ENCODE results near the gene SDF2.
"Not testable (repeated sequence)": the region's sequence is repeated elsewhere in the genome, so short reads cannot be mapped to it uniquely, and the experiment has no call there.

Gene SDF2

DNA sequence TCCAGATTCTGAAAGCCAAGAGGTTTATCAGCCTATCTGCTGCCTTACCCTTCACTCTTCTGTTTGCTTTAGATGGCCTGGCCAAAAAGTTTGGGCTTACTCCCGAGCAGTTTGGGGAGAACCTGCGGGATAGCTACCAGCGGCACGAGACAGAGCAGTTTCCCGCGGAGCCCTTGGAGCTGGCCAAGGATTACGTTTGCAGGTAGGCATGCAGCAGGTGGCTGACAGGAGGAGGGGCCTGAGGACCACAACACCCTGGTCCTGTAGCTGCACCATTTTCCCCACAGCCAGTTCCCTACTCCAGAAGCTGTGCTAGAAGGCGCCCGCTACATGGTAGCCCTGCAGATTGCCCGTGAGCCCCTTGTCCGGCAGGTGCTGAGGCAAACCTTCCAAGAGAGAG, 20.9 kb upstream of the SDF2 start:
- no peak for DNase-seq

DNA sequence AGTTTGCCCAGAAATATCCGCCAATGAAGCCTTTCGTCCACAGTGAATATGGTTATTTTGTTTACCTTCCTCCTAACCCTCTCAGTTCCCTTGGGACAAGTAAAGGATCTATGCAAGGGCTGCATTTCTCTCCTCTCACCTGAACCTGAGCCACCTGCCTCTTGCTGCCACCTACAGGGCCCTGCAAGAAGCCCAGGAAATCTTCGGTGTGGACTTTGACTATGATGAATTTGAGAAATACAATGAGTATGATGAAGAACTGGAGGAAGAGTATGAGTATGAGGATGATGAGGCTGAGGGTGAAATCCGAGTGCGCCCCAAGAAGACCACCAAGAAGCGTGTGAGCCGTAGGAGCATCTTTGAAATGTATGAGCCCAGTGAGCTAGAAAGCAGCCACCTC, 14.3 kb upstream of the SDF2 start:
- DNase-seq: peak; percentile 26

DNA sequence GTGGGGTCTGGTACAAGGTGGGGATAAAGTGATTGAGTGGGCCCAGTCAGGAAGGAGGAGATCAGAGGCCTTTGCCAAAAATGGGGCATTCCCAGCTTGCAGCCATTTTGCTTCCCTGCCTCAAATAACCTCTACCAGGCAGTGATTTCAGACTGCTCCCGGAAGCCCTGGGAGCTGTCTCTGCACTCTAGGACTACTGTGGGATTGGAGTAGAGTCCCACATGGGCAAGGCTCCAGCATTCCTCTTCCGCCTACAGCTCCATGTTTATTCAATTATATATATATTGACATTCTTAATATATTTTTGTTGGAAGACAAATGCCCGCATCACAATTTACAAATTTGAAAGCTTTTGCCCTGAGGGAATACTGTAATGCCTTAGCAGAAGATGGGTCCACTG, 13.8 kb upstream of the SDF2 start:
- DNase-seq: no peak

DNA sequence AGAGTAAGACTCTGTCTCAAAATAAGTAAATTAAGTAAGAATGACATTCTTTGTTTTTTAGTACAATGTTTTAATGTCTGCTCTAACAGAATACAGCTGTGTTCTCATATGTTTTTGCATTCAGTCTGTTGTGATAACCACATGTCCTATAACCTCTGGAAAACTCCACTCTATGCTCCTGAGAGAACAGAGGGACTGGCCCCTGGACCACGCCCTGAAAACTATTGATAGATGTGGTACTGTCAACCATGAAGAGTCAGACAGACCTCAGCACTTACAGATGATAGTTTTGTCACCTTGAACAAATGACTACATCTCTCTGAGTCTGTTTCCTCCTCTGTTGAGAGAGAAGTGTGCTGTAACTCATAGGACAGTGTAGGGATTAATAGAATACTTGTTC, 8.2 kb upstream of the SDF2 start:
- DNase-seq: no peak

DNA sequence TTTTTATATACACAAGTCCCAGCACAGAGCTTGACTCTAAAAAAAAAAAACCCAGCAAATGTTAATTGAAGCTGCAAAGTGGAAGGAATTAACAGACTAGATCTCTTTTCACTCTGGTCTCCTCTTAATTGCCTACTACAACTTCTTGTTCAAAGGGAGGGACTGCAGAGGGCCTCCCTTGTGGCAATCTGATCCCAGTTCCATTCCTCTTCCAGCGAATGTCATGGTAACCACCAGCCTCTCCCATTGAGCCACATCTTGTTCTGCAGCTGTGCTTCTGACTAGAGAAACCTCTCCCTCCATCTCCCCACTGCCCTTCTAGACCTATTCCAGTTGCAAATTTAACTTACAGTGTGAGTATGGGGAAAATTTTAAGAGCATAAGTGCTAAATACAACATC, 6.2 kb upstream of the SDF2 start:
- no peak for DNase-seq

DNA sequence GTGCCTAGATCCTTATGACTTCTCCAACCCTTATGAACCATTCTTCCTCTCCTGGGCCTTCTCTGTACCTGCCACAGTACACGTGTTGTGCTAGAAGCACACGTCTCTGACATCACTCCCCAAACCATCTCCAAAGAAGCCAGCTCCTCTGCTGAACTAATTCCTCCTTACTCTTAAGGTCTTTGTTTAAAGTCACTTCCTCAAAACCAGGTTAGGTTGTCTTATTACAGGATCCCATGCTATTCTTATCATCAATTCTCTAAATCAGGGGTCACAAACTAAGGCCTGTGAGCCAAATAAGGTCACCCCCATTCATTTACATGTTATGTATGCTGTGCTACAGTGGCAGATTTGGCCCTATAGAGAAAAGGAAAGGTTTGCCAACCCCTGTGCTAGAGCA, 4.3 kb upstream of the SDF2 start:
- no peak for DNase-seq

DNA sequence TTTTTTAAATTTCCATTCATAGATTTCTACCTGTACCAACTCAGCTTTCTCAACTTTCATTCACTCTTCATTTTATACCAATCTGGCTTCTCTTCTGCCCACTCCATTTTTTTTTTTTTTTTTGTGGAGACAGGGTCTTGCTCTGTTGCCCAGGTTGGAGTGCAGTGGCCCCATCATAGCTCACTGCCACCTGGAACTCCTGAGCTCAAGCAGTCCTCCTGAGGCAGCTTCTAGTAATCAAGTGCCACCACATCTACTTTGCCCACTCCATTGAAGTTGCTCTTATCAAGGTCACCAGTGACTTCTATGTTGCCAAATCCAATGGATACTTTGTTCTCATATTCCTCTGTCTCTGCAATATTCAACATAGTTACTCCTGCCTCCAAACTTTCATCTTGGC, 2.0 kb upstream of the SDF2 start:
- no peak for DNase-seq

DNA sequence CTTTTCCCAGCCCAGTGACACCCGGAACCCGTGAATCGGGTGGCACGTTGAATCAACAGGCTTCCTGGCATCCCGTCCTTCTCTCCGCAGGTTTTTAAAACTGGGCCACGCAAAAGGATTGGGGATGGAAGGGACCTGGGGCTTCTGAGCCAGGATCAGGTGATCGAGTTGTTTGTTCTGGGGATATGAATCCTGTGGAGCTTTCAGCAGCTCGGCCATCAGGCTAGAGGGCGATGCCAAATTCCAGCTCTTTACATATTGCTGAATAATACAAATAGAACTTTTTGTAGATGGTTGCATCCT, 772 bp upstream of the SDF2 start:
- DNase-seq: no peak

DNA sequence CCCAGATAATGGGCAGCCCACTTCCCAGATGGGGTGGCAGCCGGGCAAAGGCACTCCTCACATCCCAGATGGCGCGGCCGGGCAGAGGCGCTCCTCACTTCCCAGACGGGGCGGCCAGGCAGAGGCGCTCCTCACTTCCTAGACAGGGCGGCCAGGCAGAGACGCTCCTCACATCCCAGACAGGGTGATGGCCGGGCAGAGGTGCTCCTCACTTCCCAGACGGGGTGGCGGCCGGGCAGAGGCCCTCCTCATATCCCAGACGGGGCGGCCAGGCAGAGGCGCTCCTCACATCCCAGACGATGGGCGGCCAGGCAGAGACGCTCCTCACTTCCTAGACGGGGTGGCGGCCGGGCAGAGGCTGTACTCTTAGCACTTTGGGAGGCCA, 2.2 kb downstream of the SDF2 start:
- DNase-seq: not testable (repeated sequence)

DNA sequence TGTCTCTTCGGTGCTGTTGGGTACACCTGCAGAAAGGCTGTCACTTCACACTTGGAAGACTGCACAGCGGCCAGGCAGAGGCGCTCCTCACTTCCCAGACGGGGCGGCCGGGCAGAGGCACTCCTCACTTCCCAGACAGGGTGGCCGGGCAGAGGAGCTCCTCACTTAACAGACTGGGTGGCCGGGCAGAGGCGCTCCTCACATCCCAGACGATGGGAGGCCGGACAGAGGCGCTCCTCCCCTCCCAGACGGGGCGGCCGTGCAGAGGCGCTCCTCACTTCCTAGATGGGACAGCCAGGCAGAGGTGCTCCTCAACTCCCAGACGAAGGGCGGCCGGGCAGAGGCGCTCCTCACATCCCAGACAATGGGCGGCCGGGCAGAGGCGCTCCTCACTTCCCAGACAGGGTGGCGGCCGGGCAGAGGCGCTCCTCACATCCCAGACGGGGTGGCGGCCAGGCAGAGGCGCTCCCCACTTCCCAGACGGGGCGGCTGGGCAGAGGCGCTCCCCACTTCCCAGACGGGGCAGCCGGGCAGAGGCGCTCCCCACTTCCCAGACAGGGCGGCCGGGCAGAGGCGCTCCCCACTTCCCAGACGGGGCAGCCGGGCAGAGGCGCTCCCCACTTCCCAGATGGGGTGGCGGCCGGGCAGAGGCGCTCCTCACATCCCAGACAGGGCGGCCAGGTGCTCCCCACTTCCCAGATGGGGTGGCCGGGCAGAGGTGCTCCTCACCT, 2.8 kb downstream of the SDF2 start:
- not testable (repeated sequence) for DNase-seq

DNA sequence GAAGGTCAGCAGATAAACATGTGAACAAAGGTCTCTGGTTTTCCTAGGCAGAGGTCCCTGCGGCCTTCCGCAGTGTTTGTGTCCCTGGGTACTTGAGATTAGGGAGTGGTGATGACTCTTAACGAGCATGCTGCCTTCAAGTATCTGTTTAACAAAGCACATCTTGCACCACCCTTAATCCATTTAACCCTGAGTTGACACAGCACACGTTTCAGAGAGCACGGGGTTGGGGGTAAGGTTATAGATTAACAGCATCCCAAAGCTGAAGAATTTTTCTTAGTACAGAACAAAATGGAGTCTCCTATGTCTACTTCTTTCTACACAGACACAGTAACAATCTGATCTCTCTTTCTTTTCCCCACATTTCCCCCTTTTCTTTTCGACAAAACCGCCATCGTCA, 3.4 kb downstream of the SDF2 start:
- DNase-seq: not testable (repeated sequence)

DNA sequence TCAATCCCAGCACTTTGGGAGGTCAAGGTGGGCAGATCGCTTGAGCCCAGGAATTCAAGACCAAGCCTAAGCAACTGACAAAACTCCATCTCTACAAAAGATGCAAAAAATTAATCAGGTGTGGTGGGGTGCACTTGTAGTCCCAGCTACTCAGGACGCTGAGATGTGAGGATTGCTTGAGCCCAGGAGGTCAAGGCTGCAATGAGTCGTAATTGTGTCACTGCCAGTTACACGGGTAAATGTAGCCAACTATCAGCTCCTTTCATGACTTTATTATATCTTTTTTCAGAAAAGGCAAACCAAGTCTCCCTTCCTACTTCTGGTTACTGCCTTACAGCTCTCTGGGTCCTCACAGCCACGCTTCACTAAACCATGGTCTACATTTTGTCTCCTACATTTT, 4.0 kb downstream of the SDF2 start:
- no peak for DNase-seq

DNA sequence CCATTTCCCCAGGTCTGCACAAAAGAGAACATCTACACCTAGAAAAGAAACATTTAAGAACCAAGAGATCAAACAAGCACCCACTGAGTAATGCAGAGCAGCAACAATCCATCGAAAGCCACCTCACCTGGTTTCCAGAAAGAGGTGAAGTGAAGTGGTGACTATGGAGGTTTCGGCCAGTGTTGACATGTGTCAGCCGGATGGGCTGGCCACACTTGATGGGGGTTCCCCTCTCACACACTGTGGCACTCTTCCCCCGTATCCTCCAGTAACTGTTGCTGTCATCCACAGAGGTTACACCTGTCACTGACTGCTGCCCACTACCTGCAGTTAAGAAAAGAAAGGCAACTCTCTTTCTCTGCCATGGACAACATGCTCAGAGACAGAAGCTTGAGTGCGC, 6.5 kb downstream of the SDF2 start:
- no peak for DNase-seq

DNA sequence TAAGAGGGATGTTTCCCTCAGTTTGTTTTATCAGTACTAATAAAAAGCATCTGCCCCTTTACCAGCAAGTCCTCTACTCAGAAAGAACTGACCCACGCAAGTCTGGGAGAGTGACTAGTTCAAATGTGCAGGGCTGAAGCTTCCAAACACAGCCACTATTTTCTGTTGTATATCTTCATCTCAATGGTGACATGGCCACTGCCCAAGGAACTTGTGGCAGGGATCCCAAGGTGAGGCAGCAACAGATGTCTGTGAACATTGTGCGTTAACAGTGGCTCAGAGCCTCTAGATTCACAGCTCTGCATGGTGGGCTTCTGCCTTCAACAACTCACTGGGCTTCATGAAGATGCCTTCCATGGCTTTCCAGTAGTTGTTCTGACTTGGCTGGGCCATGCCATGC, 13.0 kb downstream of the SDF2 start:
- no peak for DNase-seq

DNA sequence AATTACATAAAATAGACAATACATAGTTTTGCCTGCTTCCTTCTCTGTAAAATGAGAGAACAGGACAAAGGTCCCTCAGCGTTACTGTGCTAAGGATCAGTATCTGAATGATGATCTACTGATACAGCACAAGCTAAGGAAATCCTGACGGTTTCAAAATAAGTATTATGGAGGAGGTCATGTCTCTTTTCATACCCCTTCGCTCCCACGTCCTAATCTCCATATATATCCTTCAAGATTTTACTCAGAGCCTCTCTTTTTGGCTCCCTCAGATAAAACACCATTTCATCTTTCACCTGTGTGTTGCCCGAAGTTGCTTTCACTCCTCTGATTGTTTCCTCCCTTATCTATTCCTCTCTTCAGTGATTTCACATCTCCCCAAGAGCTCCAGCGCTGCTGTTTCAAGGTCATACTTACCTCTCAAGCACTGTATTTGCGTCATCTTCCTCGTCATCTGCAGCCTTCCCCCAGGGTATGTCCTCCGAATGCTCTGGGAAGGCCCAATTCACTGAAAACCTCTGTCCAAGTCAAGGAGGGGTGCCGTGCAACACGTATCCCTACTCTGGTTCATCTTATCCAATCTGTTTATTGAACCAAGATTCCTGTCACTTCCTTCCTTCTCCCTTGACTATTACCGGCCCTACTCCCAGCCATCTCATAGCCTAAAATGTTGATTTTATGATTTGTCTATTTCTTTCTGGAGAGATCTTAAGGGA, 15.5 kb downstream of the SDF2 start:
- DNase-seq: no peak

DNA sequence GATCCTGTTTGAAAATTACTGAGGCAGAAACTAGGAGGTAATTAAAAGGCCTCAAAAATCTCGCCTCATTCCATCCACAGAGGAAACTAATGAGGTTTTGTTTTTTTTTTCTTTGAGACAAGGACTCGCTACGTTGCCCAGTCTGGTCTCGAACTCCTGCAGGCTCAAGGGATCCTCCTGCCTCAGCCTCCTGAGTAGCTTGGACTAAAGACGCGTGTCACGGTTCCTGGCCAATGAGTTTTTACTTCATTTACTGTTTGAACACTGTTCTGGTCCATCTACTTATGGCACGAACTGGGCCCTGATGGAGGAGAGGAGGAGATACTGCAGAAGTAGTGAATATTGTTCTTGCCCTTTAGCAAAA, 16.1 kb downstream of the SDF2 start:
- peak; percentile 5 for DNase-seq

DNA sequence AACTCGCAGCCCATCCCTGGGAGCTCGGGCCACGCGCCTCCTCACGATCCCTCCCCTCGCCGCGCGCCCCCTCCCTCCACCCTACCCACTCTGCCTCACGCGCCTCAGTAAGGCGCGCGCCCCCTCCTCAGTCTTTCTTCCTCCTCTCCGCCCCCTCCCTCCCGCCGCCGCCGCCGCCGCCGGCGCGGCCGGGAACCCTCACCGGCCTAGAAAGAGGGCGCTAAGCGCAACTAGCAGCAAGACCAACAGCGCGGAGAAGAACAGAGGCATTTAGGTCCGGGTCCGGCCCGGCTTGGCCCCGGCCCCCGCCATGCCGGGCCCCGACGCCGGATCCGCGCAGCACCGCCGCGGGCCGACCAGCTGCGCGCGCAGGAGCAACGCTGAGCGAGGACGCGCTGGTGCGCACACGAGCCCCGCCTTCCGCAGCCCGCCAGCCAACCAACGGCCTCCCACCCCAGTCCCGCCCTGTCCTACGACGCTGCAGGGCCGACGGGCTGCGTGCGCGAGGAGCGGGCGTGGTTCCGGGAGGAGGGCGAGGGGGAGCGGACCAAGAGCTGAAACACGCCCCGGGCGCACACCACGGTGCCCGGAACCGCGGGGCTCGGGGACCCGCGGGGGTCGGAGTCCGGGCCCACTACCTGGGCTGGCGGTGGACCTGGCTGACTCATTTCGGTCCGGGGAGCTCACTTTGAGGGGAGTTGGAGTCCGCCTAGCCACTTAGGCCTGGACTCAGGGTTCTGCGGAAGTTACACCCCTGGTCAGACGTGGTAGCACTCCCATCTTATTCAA, 16.7 kb downstream of the SDF2 start, which contains the start of gene BLTP2:
TSS of gene BLTP2 (minus strand) at position 372 of the 789 bp plus-strand sequence. CDS start at position 270, 102 bp downstream.
- DNase-seq: peak; percentile 97

DNA sequence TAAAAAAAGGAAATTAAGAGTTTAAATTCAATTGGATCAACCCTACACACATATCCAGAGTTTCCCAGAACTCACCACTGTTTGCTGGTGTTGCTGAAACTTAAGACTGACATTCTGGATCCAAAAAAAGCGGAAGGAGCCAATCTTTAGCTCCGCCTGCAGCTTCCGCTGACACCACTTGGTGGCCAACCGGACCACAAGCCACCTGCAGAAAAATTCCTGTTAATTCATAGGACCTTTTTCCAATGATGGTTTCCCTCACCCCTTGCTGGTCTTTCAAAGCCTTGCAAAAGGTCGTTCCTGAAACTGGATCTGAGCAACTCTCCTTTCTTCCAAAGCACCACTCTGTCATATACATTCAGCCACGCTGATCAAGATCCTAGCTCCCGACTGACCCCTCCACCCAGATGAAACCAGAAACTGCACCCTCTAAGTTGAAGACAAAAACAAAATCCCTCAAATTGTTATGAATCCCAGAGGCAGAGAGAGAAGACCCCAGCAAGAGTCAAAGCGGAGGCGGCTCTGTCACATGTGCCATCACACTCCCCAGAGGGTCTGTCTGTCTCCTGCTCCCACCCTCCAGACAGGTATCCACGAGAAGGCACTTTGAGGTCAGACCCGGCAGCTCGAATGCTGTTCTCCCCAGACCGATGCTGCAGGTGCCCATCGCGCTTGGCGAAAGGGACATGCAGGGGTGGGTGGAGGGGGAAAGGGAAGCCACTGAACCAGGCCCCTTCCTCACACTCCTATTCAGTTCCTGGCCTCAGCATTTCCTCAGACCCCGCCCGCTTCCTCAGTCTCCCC, 17.5 kb downstream of the SDF2 start:
- peak; percentile 78 for DNase-seq

DNA sequence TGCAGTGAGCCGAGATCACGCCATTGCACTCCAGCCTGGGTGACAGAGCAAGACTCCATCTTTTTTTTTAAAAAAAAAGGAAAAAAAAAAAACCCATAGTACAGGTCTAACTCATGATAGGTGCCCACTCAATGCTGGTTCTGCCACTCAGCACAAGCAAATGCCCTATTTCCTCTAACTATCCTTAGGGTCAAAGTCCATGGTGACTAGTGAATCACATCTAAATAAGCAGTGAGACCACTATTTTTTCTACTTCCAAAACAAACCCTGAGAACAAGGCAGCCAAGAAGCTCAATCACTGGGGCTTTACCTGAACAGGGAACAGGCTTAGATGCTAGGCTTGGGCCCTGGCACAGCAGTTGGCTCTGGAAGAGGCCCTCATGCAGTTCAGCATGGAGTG, 20.1 kb downstream of the SDF2 start:
- no peak for DNase-seq

DNA sequence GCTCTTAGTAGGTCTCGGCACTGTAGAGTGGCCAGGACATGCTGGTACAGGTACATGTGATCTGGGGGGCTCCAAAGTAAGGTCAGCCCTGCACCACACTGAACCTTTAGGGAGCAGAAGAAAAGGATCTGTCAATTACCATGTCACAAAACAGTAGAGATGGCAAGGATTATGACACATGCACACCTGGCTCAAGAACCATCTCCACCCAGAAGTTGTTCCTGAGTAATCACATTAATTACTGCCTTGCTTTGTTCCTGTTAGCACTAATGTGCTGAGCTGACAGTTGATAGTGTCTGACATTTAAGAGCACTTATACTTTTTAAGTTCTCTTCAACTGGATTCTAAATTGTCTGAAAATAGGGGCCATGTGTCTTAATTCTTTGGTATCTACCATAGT, 26.2 kb downstream of the SDF2 start:
- DNase-seq: no peak

DNA sequence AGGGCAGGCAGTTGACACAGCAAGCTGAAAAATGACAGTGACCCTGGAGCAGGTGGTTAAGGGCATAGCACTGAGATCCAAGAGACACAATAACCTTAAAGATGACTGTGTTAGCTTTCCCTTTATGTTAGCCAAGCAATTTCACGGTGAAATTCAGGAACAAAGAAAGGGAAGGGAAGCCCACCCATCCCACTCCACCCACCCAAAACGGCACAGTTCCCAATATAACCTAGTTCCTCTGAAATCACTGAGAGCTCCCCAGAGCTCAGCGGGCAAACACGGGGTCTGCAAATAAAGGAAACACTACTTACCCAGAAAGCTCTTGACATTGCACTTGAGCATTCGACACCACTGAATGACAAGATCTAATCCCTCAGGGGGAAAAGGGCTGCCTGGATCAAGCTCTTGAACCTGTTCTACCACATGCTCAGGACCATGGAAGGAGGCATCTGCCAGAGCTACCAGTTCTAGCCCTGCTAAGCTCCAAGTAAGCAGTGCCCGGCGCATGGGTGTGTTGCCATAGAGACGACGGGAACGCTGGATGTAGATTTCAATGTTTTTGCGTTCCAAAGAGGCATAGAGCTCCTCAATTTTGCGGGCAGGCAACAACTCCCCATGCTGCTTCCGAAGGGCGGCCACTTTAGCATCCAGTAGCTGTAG, 27.4 kb downstream of the SDF2 start:
- no peak for DNase-seq

DNA sequence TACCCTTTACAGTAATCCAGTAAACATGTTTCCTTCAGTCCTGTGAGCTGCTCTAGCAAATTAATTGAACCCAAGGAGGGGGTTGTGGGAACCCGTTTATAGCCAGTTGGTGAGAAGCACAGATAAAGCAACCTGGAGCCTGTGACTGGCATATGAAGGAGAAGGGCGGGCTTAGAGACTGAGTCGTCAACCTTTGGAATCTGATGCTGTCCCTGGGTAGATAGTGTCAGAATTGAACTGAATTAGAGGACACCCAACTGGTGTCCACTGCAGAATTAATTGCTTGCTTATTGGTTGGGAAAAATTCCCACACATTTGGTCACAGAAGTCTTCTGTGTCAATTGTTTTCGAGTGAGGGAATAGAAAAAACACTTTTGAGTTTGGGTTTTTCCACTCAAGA, 34.9 kb downstream of the SDF2 start:
- DNase-seq: no peak

DNA sequence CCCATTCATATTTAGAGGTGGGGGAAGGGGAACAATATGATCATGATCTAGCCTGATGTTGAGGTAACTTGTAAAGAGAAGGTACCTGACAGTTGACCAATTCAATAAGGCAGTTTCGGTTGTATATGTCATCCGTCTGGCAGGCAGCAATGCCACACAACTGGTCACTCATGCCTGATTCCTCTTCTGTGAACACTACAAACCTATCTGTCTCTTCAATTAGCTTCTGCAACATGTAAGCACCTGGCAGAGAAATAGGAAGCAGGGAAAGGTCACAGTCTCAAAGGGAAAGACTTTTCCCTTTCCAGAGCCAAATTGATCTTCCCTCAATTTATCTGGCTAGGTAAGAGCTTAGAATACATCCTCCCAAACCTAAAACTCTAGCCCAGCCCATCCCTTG, 37.6 kb downstream of the SDF2 start:
- no peak for DNase-seq
